ENCODE results near the gene MAGEF1. TPM values are rescaled to one million over a fixed set of nuclear protein-coding genes. Genes with fewer than 3 reads are reported as not detected.

Gene MAGEF1
- polyA plus RNA-seq, 4 donors: 15.7 to 45.5 (median 29.9) TPM

GRCh38 chr3:184685055-184685454 lies 26.8 kb downstream of the MAGEF1 start:
- H3K4me3 ChIP-seq (ENCODE audit: low read depth in 1 of 3, low read length in 3 of 3): no peak overlapping the region
- no peaks in the 10 kb centered on the region for H3K36me3 ChIP-seq (ENCODE audit: control insufficient read depth in 3 of 3, insufficient read depth in 2 of 3, low read depth in 1 of 3, low read length in 3 of 3)
- no peak for FAIRE-seq
- H3K4me1 ChIP-seq (ENCODE audit: control insufficient read depth in 3 of 3, insufficient read depth in 2 of 3, low read depth in 1 of 3, low read length in 2 of 3): peaks cover 0 to 36% (median 6%) of the 10 kb centered on the region in 3 donors
- no peak for DNase-seq
- H3K27ac ChIP-seq (ENCODE audit: low read depth in 1 of 3, low read length in 2 of 3): peak overlapping the region in 1 of 3 donors; percentile 11
- H3K27me3 ChIP-seq (ENCODE audit: control insufficient read depth in 3 of 3, insufficient read depth in 3 of 3, low read length in 3 of 3): no peaks in the 10 kb centered on the region
- no peaks in the 10 kb centered on the region for H3K9me3 ChIP-seq (ENCODE audit: control insufficient read depth in 2 of 2, insufficient read depth in 1 of 2, low read depth in 1 of 2, low read length in 1 of 2)
- 43 to 55% (median 48%) methylated on average over 4 of the region's 4 CpGs for WGBS, 3 donors

- Histone ChIP-seq H3K4me3 (ENCODE audit: low read depth in 1 of 3, low read length in 3 of 3) (no peak overlapping the region), H3K36me3 (ENCODE audit: control insufficient read depth in 3 of 3, insufficient read depth in 2 of 3, low read depth in 1 of 3, low read length in 3 of 3) (no peaks in the 10 kb centered on the region), H3K9me3 (ENCODE audit: control insufficient read depth in 2 of 2, insufficient read depth in 1 of 2, low read depth in 1 of 2, low read length in 1 of 2) (no peaks in the 10 kb centered on the region), H3K27ac (ENCODE audit: low read depth in 1 of 3, low read length in 2 of 3) (no peak overlapping the region), H3K4me1 (ENCODE audit: control insufficient read depth in 3 of 3, insufficient read depth in 2 of 3, low read depth in 1 of 3, low read length in 2 of 3) (peaks cover 0 to 41% (median 6%) of the 10 kb centered on the region in 3 donors), H3K27me3 (ENCODE audit: control insufficient read depth in 3 of 3, insufficient read depth in 3 of 3, low read length in 3 of 3) (no peaks in the 10 kb centered on the region)
- DNase-seq (no peak), FAIRE-seq (no peak)
- 89 to 91% (median 91%) methylated on average over 12 of the region's 12 CpGs for WGBS, 3 donors
These were observed 27.8 kb downstream of the MAGEF1 start for GRCh38 chr3:184683900-184684560.

GRCh38 chr3:184683234-184683633 lies 28.6 kb downstream of the MAGEF1 start:
- 72 to 84% (median 79%) methylated on average over 5 of the region's 5 CpGs for WGBS, 3 donors
- no peaks in the 10 kb centered on the region for H3K9me3 ChIP-seq (ENCODE audit: control insufficient read depth in 2 of 2, insufficient read depth in 1 of 2, low read depth in 1 of 2, low read length in 1 of 2)
- no peak overlapping the region for H3K4me3 ChIP-seq (ENCODE audit: low read depth in 1 of 3, low read length in 3 of 3)
- no peaks in the 10 kb centered on the region for H3K36me3 ChIP-seq (ENCODE audit: control insufficient read depth in 3 of 3, insufficient read depth in 2 of 3, low read depth in 1 of 3, low read length in 3 of 3)
- no peak overlapping the region for H3K27ac ChIP-seq (ENCODE audit: low read depth in 1 of 3, low read length in 2 of 3)
- DNase-seq: no peak
- H3K27me3 ChIP-seq (ENCODE audit: control insufficient read depth in 3 of 3, insufficient read depth in 3 of 3, low read length in 3 of 3): no peaks in the 10 kb centered on the region
- H3K4me1 ChIP-seq (ENCODE audit: control insufficient read depth in 3 of 3, insufficient read depth in 2 of 3, low read depth in 1 of 3, low read length in 2 of 3): peaks cover 0 to 46% (median 6%) of the 10 kb centered on the region in 3 donors
- FAIRE-seq: no peak

GRCh38 chr3:184682671-184683070 lies 29.2 kb downstream of the MAGEF1 start:
- Histone ChIP-seq H3K27me3 (ENCODE audit: control insufficient read depth in 3 of 3, insufficient read depth in 3 of 3, low read length in 3 of 3) (no peaks in the 10 kb centered on the region), H3K4me1 (ENCODE audit: control insufficient read depth in 3 of 3, insufficient read depth in 2 of 3, low read depth in 1 of 3, low read length in 2 of 3) (peaks cover 0 to 46% (median 6%) of the 10 kb centered on the region in 3 donors), H3K4me3 (ENCODE audit: low read depth in 1 of 3, low read length in 3 of 3) (no peak overlapping the region), H3K9me3 (ENCODE audit: control insufficient read depth in 2 of 2, insufficient read depth in 1 of 2, low read depth in 1 of 2, low read length in 1 of 2) (no peaks in the 10 kb centered on the region), H3K27ac (ENCODE audit: low read depth in 1 of 3, low read length in 2 of 3) (no peak overlapping the region), H3K36me3 (ENCODE audit: control insufficient read depth in 3 of 3, insufficient read depth in 2 of 3, low read depth in 1 of 3, low read length in 3 of 3) (no peaks in the 10 kb centered on the region)
- WGBS, 3 donors: 96 to 98% (median 97%) methylated on average over 11 of the region's 11 CpGs
- DNase-seq: no peak
- no peak for FAIRE-seq

GRCh38 chr3:184680385-184681345 lies 31.2 kb downstream of the MAGEF1 start:
- whole genome bisulfite sequencing, 3 donors: 82 to 89% (median 85%) methylated on average over 10 of the region's 10 CpGs
- peaks cover 0 to 33% (median under 1%) of the 10 kb centered on the region in 3 donors for H3K4me1 ChIP-seq (ENCODE audit: control insufficient read depth in 3 of 3, insufficient read depth in 2 of 3, low read depth in 1 of 3, low read length in 2 of 3)
- no peaks in the 10 kb centered on the region for H3K27me3 ChIP-seq (ENCODE audit: control insufficient read depth in 3 of 3, insufficient read depth in 3 of 3, low read length in 3 of 3)
- H3K4me3 ChIP-seq (ENCODE audit: low read depth in 1 of 3, low read length in 3 of 3): no peak overlapping the region
- no peaks in the 10 kb centered on the region for H3K36me3 ChIP-seq (ENCODE audit: control insufficient read depth in 3 of 3, insufficient read depth in 2 of 3, low read depth in 1 of 3, low read length in 3 of 3)
- DNase-seq (no peak), FAIRE-seq (no peak)
- H3K27ac ChIP-seq (ENCODE audit: low read depth in 1 of 3, low read length in 2 of 3): no peak overlapping the region
- H3K9me3 ChIP-seq (ENCODE audit: control insufficient read depth in 2 of 2, insufficient read depth in 1 of 2, low read depth in 1 of 2, low read length in 1 of 2): no peaks in the 10 kb centered on the region

GRCh38 chr3:184679056-184679816 lies 32.6 kb downstream of the MAGEF1 start:
- H3K4me3 ChIP-seq (ENCODE audit: low read depth in 1 of 3, low read length in 3 of 3): no peak overlapping the region
- peaks cover 0 to 2% (median 0%) of the 10 kb centered on the region in 3 donors for H3K27me3 ChIP-seq (ENCODE audit: control insufficient read depth in 3 of 3, insufficient read depth in 3 of 3, low read length in 3 of 3)
- no peak for FAIRE-seq
- no peak for DNase-seq
- peak overlapping the region in 1 of 3 donors; percentile 56 for H3K27ac ChIP-seq (ENCODE audit: low read depth in 1 of 3, low read length in 2 of 3)
- WGBS, 3 donors: 59 to 80% (median 74%) methylated on average over 24 of the region's 24 CpGs
- no peaks in the 10 kb centered on the region for H3K9me3 ChIP-seq (ENCODE audit: control insufficient read depth in 2 of 2, insufficient read depth in 1 of 2, low read depth in 1 of 2, low read length in 1 of 2)
- peaks cover 0 to 22% (median 0%) of the 10 kb centered on the region in 3 donors for H3K4me1 ChIP-seq (ENCODE audit: control insufficient read depth in 3 of 3, insufficient read depth in 2 of 3, low read depth in 1 of 3, low read length in 2 of 3)
- no peaks in the 10 kb centered on the region for H3K36me3 ChIP-seq (ENCODE audit: control insufficient read depth in 3 of 3, insufficient read depth in 2 of 3, low read depth in 1 of 3, low read length in 3 of 3)

GRCh38 chr3:184678317-184679055 lies 33.4 kb downstream of the MAGEF1 start:
- WGBS, 3 donors: 78 to 91% (median 86%) methylated on average over 16 of the region's 16 CpGs

More at GRCh38 chr3:184678317-184679055, 33.4 kb downstream of the MAGEF1 start:
- Histone ChIP-seq H3K27ac (ENCODE audit: low read depth in 1 of 3, low read length in 2 of 3) (peak overlapping the region in 1 of 3 donors; percentile 56), H3K36me3 (ENCODE audit: control insufficient read depth in 3 of 3, insufficient read depth in 2 of 3, low read depth in 1 of 3, low read length in 3 of 3) (no peaks in the 10 kb centered on the region), H3K9me3 (ENCODE audit: control insufficient read depth in 2 of 2, insufficient read depth in 1 of 2, low read depth in 1 of 2, low read length in 1 of 2) (no peaks in the 10 kb centered on the region), H3K27me3 (ENCODE audit: control insufficient read depth in 3 of 3, insufficient read depth in 3 of 3, low read length in 3 of 3) (peaks cover 0 to 2% (median 0%) of the 10 kb centered on the region in 3 donors), H3K4me1 (ENCODE audit: control insufficient read depth in 3 of 3, insufficient read depth in 2 of 3, low read depth in 1 of 3, low read length in 2 of 3) (peaks cover 0 to 22% (median 0%) of the 10 kb centered on the region in 3 donors), H3K4me3 (ENCODE audit: low read depth in 1 of 3, low read length in 3 of 3) (no peak overlapping the region)
- DNase-seq (no peak), FAIRE-seq (no peak)
